ENCODE measurements around the gene GDPGP1.
A peak's percentile ranks its signal among the peaks of the same experiment; 100 is the strongest.
"Not testable (repeated sequence)": the region's sequence is repeated elsewhere in the genome, so short reads cannot be mapped to it uniquely, and the experiment has no call there.

Gene GDPGP1, protein sequence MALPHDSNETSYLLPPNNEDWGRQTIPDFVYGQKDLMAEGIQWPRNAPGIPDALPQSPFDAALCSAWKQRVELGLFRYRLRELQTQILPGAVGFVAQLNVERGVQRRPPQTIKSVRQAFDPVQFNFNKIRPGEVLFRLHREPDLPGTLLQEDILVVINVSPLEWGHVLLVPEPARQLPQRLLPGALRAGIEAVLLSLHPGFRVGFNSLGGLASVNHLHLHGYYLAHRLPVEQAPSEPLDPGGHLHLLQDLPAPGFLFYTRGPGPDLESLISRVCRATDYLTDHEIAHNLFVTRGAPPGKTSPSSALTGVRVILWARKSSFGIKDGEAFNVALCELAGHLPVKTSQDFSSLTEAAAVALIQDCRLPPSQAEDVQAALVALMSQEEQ

DNA sequence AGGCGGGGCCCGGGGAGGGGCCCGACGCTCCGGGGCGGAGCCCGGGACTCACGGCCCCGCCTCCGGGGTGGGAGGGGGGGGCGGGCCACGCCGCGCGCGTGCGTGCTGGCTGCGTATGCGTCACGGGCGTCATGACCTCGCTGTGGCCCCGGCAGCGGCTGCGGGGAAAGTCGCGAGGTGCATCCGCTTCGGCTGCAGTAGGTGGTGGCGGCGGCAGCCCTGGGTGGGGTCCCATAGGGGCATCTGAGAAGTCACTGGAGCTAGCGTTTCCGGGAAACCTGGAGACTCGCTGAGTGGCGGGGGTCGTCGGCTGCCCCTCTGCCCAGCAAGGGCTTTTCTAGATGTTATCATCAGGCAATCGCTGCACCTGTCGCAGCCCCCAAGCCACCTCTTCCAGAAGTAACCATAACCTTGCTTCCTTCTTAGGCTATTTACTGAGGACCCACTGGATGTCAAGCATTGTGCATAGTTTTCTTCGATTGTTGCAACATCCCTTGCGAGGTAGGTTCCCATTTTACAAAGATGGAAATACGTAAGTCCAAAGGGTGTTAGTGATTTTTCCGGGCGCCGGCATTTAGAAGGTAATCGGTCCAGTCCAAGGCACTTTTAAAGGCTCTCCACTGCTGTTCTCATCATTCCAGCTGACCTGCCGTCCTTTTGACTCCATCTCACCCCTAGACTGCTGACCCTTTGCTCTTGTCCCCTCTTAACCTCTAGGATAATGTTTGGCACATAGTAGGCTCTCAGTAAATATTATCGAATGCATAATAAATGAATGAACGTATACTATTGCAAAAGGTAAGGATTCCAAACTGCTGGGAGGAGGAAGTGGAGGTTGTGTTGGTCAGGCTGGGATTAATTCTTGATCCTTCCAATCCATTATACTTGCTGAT, at the start of gene GDPGP1:
Gene GDPGP1 (plus strand): TSS at position 114 of the 893 bp plus-strand sequence. CDS start 6,700 bp downstream, outside the sequence.
- peak in 2 of 3 experiments; percentile 85 to 90 for DNase-seq (ENCODE audit: low read depth in 2 of 3, low spot score in 2 of 3)

DNA sequence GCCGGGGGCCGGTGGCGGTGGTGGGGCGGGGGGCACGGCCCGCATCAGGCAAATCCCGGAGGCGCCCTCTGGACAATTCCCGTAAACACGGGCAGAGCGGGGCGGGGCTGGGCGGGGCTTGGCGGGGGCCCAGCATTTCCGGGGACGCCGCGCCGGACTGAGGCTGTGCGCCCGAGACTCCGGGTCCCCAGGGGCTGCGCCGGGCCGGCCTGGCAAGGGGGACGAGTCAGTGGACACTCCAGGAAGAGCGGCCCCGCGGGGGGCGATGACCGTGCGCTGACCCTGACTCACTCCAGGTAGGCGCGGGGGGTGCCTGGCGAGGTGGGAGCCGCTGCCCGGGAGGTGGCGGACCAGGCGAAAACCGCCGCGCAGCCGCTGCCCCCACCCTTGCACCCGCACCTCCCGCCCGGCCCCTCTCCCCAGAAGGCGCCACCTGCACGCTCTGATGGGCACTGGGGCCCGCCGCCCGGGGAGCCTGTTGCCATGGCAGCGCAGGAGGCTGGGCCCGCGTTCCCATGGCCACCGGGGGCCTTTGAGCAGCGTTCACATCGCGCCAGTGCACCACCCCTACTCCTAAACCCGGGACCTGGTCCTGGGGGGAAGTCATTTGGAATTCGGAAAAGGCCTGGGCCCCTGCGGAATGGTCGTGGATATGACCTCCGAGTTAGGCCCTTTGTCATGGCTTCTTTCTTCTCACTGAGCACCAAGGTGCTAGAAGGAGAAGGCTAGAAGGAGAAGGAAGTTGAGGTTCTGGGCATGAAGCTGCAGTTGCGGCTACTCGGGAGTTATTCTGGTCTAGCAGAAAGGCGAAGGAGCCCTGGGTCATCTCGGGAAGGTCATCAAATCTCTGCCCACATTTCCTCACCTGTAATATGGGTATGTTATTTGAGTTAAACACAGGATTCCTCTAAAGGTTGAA, 49.0 kb upstream of the GDPGP1 start:
- peak in 1 of 3 experiments; percentile 11 for DNase-seq (ENCODE audit: low read depth in 2 of 3, low spot score in 2 of 3)

DNA sequence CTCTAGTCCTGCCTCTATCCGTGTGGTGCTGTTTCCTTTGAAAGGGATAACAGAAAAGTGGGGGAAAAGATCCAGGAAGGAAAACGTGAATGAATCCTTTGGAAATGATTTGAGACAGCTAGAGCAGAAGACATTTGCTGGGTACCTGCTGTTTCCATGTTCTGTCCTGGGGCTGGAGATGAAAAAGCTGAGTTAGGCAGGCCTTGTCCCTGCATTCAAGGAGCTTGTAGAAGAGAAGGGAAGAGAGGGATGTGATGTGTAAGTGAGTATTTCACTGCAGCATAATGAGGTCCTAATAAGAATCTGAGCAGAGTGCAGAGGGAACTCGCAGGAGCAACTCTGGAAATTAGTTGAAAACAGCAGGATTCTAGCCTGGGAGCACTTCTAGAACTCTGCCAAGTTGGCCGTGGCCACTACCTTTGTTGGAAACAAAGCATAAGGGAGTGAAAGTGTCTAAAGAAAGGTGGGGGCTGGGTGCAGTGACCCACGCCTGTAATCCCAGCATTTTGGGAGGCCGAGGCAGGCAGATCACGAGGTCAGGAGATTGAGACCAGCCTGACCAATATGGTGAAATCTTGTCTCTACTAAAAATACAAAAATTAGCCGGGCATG, 46.6 kb upstream of the GDPGP1 start:
- no peak for DNase-seq (ENCODE audit: low read depth in 2 of 3, low spot score in 2 of 3)

DNA sequence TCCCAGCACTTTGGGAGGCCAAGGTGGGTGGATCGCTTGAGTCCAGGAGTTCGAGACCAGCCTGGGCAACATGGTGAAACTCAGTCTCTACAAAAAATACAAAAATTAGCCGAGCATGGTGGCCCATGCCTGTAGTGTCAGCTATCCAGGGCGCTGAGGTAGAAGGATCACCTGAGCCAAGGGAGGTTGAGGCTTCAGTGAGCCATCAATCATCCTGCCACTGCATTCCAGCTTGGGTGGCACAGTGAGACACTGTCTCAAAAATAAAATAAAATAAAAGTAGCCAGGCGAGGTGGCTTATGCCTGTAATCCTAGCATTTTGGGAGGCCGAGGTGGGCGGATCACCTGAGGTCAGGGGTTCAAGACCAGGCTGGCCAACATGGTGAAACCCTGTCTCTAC, 45.9 kb upstream of the GDPGP1 start:
- not testable (repeated sequence) for DNase-seq (ENCODE audit: low read depth in 2 of 3, low spot score in 2 of 3)

DNA sequence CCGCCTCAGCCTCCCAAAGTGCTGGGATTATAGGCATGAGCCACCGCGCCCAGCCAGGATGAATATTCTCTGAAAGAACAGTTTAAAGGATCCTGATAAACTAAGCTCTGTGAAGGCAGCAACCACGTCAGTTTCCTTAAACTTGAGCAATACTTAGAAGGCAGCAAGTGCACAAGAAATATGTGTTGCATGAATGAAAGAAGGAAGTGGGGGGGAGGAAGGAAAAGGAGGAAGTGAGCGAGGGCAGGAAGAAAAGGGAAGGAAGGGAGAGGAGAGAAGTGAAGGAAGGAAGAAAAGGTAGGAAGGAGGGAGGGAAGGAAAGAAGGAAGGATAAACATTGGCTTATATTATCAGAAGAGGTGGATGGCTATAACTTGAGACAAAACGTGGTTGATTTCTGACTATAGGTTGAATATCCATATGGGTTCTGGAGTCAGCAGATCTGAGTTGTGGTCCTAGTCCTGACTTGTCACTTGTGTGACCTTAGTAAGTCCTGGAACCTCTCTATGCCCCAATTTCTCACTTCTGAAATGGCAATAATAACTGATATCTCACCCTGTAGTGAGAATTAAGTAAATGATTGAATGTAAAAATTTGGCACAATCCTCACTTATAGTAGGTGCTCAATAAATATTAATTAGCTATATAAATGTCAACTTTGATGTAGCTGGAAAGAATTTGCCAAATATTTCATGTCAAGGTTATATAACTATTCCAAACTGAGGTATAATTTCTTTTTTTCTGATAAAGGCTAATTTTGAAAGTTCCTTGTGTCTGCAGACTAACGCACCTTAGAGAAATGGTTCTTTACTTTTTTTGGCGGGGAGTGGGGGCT, 44.9 kb upstream of the GDPGP1 start:
- DNase-seq (ENCODE audit: low read depth in 2 of 3, low spot score in 2 of 3) = no peak

DNA sequence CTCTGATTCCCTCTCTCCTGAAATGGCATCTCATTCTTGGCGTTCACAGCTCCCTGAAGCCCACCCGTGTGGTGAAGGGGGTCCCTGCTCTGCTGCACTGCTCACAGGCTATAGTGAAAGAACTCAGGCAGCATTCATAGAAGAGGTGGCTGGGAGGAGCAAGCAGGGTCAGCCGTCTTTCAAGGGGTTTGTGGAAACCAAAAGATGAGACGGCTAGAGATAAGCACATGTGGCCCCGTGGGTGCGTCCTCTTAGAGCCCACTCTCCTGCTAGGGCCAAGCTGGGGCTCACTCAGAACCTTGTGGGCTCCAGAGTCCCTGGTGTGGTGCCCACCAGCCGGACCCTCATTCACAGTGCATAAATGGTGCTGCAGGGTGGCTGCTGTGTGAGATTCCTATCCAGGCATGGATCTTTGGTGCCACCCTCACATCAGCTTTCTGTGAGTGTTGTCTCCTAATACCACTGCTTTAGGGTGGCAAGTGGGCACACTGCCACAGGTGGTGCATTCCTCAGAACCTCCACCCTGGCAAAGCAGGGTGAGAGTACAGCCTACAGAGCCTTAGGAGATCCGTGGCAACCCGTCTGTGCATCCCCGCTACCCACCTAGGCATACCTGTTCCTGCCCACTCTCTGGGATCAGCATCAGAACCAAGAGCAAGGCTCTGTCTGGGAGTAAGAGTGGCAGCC, 44.1 kb upstream of the GDPGP1 start:
- no peak for DNase-seq (ENCODE audit: low read depth in 2 of 3, low spot score in 2 of 3)

DNA sequence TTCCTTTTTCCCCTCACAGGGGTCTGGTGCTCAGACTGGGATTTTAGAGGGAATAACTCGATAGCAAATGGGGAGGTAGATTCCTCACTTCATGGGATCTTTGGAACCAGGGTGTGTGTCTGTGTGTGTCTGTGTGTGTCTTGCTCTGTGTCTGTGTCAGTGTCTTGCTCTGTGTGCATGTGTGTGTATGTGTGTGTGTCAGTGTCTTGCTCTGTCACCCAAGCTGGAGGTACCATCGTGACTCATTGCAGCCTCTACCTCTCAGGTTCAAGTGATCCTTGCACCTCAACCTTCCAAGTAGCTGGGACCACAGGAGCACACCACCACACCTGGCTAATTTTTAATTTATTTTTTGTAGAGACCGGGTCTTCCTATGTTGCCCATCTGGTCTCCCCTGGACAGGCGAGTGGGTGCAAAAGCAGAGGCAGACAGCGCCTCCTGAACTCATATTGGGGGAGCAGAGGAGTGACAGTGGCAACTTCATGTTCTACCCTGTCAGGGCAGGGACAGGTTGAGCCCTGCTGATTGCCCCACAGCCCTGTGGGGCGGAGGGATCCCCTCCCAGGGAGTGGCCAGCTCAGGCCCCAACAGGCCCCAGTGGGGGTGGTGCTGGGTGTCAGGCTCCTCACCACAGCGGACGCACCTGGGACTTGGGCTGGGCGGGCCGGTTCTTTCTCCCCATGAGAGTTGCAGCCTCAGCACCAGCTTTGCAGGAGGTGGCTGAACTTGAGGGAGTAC, 43.2 kb upstream of the GDPGP1 start:
- no peak for DNase-seq (ENCODE audit: low read depth in 2 of 3, low spot score in 2 of 3)

DNA sequence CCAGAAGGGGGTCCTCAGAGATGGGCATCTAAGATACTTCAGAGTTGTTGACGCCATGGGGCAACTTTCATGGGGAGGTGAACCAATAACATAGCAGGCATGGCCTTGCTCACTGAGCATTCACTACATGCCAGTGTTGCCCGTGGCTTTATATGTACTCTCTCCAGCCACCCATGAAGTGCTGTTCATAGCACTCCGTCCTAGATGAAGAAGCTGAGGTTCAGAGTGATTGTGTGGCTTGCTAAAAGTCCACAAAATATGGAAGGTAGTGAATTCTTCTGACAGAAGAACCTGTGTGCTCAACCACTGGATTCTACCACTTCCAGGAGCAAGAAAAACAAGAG, 42.7 kb upstream of the GDPGP1 start:
- DNase-seq (ENCODE audit: low read depth in 2 of 3, low spot score in 2 of 3) = no peak

DNA sequence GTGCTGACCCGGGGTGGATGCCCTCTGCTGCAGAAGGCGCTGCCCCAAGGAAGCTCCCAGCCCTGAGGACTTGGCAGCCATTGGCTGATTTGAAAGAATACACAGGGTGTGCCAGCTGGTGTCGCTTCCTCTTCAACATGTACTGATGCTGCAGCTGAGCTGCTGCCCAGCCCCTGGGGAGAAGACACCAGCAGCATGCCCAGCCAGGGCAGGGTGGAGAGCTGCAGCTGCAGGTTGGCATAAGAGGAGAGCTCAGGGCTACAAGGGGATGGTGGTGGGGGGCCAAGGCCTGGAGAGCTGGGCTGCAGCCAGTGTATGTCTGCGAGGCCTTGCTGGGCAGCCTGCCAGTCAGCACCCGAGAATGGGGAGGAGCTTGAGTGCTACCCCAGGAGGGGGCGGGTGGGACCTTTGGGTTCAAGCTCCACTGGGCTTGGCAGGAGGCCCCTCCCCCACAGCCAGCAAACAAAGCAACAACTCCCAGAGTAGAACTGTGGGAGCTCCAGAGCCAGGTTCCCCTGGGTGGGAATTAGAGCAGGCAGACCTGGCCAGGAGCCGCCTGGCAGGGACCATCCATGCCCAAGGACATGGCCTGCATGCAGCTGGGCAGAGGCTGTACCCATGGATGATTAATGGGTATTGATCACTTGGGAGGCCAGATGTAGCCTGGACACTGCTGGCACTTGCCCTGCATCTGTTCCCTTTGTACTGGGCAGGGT, 42.1 kb upstream of the GDPGP1 start:
- no peak for DNase-seq (ENCODE audit: low read depth in 2 of 3, low spot score in 2 of 3)

DNA sequence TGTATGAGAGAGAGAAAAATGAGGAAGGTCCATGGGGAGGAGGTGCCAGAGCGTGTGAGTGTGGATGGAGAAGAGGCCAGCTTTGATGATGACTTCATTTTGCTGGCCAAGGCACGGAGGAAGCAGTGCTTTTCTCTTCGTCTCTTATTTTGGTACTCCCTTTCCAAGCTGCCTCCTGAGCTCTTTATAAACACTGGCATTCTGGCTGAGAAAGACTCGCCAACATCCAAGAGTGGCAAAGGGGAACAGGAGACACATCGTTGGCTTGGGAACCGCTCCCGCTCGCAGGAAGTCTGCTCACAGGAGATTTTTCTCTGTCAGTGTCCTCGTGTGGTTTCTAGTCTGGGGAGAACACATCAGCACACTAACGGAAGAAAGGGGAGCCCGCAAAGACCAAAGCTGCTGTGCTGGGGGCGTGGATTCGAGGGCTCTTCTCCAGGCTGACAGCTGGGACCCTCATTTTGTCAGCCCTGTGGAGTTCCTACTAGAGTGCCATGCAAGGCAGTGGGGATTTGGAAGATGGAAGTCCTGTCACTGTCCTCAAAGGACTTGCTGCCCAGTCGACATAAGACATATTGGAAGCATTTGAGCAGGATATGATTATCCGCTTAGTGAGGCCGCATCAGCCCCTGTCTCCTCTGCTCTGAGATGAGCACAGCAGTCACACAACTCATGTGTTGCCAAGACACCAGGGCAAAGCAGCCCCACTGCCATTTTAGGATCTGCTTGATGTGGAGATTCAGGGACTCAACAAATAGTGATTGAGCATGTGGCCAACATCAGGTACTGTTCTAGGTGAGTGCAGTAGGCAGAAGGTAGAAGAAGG, 40.8 kb upstream of the GDPGP1 start:
- no peak for DNase-seq (ENCODE audit: low read depth in 2 of 3, low spot score in 2 of 3)

DNA sequence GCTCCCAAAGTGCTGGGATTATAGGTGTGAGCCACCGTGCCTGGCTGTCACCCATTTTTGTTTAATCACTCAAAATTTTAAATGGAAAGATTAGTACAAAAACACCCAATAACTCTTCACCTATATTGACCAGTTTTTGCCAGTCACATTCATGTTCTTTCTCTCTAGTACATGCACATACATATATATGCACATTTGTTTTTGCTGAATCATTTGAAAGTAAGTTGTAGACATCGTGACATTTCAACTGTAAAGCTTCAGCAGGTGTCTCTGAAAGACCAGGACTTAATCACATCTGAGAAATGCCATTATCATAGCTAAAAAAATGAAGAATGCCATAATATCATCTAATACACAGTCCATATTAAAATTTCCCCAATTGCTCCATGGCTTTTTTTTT, 39.4 kb upstream of the GDPGP1 start:
- no peak for DNase-seq (ENCODE audit: low read depth in 2 of 3, low spot score in 2 of 3)

DNA sequence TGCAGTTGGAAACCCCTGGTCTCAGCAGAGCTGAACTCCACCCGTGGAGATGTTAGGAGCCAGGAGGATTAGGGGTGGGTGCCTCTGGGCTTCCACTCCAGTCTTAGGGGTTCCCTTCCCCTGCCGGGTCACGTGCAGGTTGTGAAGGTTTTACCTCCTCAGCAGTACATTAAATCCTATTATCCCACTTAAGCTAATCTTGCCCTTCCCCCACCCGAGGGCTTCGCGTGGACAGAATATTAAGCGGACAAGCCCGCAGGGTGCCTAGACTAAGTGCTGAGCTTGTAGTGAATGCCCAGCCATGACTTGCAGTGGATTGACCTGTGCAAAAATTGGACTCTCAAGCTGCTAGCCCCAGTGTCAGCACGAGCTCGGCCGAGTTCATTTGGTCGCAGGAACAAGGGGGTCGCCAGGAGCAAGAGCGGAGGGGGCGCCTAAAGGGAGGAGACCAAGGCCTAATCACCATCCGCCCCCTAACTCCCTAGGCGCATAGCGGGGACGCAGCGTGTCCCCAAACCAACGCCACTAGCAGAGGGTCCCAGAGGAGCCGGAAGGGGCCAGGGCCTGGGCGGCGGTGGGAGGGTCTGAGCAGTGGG, 33.4 kb upstream of the GDPGP1 start:
- no peak for DNase-seq (ENCODE audit: low read depth in 2 of 3, low spot score in 2 of 3)

DNA sequence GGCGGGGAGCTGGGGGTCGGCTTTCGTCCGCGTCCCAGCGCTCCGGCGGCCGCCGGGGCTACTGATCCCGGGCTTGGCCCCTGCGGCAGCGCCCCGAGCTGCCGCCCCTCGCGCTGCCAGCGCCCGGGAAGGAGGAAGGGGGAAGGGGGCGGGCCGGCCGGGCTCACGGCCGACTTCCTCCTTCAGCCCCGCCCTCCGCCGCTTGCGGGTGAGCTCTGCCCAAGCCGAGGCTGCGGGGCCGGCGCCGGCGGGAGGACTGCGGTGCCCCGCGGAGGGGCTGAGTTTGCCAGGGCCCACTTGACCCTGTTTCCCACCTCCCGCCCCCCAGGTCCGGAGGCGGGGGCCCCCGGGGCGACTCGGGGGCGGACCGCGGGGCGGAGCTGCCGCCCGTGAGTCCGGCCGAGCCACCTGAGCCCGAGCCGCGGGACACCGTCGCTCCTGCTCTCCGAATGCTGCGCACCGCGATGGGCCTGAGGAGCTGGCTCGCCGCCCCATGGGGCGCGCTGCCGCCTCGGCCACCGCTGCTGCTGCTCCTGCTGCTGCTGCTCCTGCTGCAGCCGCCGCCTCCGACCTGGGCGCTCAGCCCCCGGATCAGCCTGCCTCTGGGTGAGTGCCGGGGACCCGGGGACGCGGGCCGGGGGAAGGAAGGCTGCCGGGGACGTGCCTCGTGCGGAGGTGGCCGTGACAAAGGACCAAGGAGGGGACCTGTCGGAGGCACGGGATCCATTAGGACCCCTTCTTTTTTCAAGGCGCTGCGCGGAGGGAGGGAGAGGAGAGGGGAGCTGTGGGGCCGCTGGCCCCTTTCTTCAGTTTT, 32.7 kb upstream of the GDPGP1 start, which contains the start of gene SEMA4B:
Gene SEMA4B (plus strand): TSS at position 201 of the 814 bp plus-strand sequence. CDS start 249 bp downstream, at position 450.
- peak in 2 of 3 experiments; percentile 50 to 52 for DNase-seq (ENCODE audit: low read depth in 2 of 3, low spot score in 2 of 3)

DNA sequence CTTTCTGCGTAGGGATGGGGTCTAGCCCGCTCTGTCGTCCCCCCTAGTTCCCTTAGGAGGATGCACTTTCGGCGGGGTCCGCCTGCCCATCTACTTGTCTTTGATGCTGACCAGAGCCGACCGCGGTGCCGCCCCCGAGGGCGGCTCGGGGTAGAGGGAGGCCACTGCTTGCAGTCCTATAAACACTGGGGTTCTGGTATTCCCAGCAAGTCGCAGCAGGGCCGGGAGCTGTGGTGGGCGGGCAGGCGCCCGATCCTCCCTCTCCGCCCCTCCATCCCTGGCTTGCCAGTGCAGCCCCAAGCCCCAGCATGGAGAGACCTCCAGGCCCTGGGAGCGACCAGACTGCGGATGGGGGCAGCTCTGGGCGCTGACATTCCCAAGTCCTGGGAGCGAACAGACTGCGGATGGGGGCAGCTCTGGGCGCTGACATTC, 32.0 kb upstream of the GDPGP1 start:
- DNase-seq (ENCODE audit: low read depth in 2 of 3, low spot score in 2 of 3) = no peak

DNA sequence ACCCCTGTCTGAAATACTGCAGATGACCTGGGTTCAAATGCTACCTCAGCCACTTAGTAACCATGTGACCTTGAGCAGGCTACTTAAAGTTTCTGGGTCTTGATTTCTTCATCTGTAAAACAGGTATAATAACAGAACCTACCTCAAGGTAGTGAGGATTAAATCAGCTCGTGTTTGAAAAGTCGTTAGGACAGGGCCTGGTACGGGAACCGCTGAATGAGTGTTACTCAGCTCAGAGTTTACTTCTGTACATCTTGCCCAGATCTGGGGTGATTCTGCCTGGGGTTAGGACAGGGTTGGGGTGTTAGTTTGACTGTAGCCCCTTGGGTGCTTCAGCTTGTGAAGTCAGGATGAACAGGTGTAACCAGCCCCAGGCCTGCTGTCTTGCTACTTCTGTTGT, 31.1 kb upstream of the GDPGP1 start:
- DNase-seq (ENCODE audit: low read depth in 2 of 3, low spot score in 2 of 3) = no peak

DNA sequence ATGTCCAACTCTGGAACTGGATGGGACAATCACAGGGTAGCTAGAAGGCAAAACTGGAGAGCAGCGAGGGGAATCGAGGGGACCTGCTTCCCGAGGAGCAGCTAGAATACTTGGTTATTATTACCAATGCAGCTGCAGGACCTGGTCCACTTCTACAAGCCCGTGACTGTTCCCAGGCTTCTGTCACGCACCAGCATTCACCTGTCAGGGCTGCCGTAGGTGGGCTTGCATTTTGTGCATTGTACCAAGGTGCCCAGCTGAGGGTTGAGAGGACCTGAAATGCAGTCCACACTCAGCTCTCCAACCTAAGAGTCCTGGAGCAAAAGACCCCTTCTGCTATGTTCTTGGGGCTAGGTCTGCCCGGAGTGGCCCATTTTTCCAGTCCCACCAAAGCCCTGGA, 30.5 kb upstream of the GDPGP1 start:
- no peak for DNase-seq (ENCODE audit: low read depth in 2 of 3, low spot score in 2 of 3)

Measured in activated CD8-positive, alpha-beta memory T cell treated with anti-CD3 and anti-CD28 coated beads for 48 hours (primary cell).